ENCODE results near the gene GLT1D1. TPM values are rescaled to one million over a fixed set of nuclear protein-coding genes. Genes with fewer than 3 reads are reported as not detected.

GLT1D1 gene
- total RNA-seq, 1 experiment from 2014 or later, result not detected

DNA sequence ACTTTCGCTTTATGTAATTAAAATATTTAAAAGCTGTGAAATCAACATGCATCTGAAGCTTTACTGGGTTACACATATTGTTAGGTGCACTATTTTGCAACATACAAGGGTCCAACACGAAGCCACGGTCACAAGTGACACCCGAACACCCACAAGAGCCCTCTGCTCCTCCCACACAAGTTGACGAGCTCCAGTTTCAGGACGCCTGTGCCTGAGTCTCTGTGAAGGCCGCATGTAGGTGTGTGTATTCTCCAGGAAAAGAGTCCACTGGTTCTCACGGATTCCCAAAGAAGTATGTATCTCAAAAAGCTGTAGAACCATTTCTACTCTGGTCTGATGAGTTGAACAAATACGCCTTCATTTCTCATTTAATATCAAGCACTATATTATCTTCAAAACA is 41.5 kb upstream of the GLT1D1 start:
- RAD21 ChIA-PET (ENCODE audit: low non-redundant PET in 1 of 2, low total read pairs in 2 of 2, uncharacterized antibody in 2 of 2, unreplicated experiment in 2 of 2), result no interaction called here
- no peak for ATAC-seq
- POLR2A ChIA-PET, result no interaction called here

More for the DNA sequence above, 41.5 kb upstream of the GLT1D1 start:
- TF ChIP-seq RAD21 (IDR thresholded peaks at IDR 0.05; ENCODE audit: low read depth) (no peak), EZH2 (IDR thresholded peaks at IDR 0.05) (no peak), CEBPB (IDR thresholded peaks at IDR 0.05; ENCODE audit: low read depth) (no peak), SRF (IDR thresholded peaks at IDR 0.05; ENCODE audit: low read depth) (no peak), ELF1 (IDR thresholded peaks at IDR 0.05; ENCODE audit: borderline replicate concordance, low read depth) (no peak), FOSL1 (IDR thresholded peaks at IDR 0.05; ENCODE audit: low read depth) (no peak), CBX3 (IDR thresholded peaks at IDR 0.05; ENCODE audit: low read depth) (no peak), POLR2A (IDR thresholded peaks at IDR 0.05; ENCODE audit: borderline replicate concordance, extremely low read depth, insufficient read depth, insufficient read length) (no peak), ZFX (IDR thresholded peaks at IDR 0.05) (no peak)
- TF ChIP-seq, protein P1, sequence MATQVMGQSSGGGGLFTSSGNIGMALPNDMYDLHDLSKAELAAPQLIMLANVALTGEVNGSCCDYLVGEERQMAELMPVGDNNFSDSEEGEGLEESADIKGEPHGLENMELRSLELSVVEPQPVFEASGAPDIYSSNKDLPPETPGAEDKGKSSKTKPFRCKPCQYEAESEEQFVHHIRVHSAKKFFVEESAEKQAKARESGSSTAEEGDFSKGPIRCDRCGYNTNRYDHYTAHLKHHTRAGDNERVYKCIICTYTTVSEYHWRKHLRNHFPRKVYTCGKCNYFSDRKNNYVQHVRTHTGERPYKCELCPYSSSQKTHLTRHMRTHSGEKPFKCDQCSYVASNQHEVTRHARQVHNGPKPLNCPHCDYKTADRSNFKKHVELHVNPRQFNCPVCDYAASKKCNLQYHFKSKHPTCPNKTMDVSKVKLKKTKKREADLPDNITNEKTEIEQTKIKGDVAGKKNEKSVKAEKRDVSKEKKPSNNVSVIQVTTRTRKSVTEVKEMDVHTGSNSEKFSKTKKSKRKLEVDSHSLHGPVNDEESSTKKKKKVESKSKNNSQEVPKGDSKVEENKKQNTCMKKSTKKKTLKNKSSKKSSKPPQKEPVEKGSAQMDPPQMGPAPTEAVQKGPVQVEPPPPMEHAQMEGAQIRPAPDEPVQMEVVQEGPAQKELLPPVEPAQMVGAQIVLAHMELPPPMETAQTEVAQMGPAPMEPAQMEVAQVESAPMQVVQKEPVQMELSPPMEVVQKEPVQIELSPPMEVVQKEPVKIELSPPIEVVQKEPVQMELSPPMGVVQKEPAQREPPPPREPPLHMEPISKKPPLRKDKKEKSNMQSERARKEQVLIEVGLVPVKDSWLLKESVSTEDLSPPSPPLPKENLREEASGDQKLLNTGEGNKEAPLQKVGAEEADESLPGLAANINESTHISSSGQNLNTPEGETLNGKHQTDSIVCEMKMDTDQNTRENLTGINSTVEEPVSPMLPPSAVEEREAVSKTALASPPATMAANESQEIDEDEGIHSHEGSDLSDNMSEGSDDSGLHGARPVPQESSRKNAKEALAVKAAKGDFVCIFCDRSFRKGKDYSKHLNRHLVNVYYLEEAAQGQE (IDR thresholded peaks at IDR 0.05; ENCODE audit: low read depth), result no peak
- TF ChIP-seq, protein P2, sequence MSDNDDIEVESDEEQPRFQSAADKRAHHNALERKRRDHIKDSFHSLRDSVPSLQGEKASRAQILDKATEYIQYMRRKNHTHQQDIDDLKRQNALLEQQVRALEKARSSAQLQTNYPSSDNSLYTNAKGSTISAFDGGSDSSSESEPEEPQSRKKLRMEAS (IDR thresholded peaks at IDR 0.05), result no peak
- Histone ChIP-seq H3K4me1 (ENCODE audit: control insufficient read depth in 1 of 2, insufficient read depth in 2 of 2, low read length in 2 of 2) (no peaks in the 10 kb centered on the region), H3K9me3 (ENCODE audit: control insufficient read depth in 1 of 2, insufficient read depth in 1 of 2, low read depth in 1 of 2, low read length in 2 of 2) (no peaks in the 10 kb centered on the region), H3K27ac (ENCODE audit: low read depth, low read length) (no peak overlapping the region), H3K4me2 (ENCODE audit: low read length) (no peak overlapping the region), H3K4me3 (replicated peaks in 1 of 2; ENCODE audit: low read depth in 1 of 2, low read length in 2 of 2) (no peak overlapping the region), H4K20me1 (ENCODE audit: insufficient read depth) (no peaks in the 10 kb centered on the region), H3K9ac (ENCODE audit: low read length) (no peak overlapping the region), H3K9me2 (ENCODE audit: insufficient read depth) (no peaks in the 10 kb centered on the region), H3K27me3 (ENCODE audit: insufficient read depth, low read length) (no peaks in the 10 kb centered on the region), H3K36me3 (ENCODE audit: control insufficient read depth in 1 of 2, insufficient read depth in 2 of 2, low read length in 2 of 2) (peaks cover 10% of the 10 kb centered on the region in 2 experiments; a peak in 2 of 4 replicates), H3K79me2 (ENCODE audit: insufficient read depth, low read length) (peaks cover 83% of the 10 kb centered on the region), H2AFZ (ENCODE audit: low read depth, low read length, poor library complexity, severe bottlenecking) (no peak overlapping the region)
- no peak for DNase-seq (ENCODE audit: low read depth, low spot score)
- intact Hi-C loops (cut with micrococcal nuclease), result no loop called here
- no TSS peak for BruUV-seq (replicated peaks)
- CTCF ChIA-PET, result no interaction called here
